Liver (tissue), 9 donors: ENCODE results near the gene GUCD1. TPM values are rescaled to one million over a fixed set of nuclear protein-coding genes. Genes with fewer than 3 reads are reported as not detected.
A peak's percentile ranks its signal among the peaks of the same experiment; 100 is the strongest.

Experiments
- DNase-seq: peaks from one replicate; pipeline ENCODE4 v3.0.0-alpha.2; 2017; ENCODE audit warnings: low spot score
- H3K27ac ChIP-seq, 2 donors: one replicate each; pipeline ENCODE4 v1.7.0; 2013; ENCODE audit warnings: inconsistent platforms in 2 of 2, low read length in 2 of 2, control low read depth in 1 of 2, low read depth in 1 of 2, mild to moderate bottlenecking in 1 of 2
- H3K27me3 ChIP-seq, 4 donors: one replicate each; pipeline versions ENCODE4 v1.6.1 to v1.7.0; 2013; ENCODE audit warnings: low read length in 3 of 4, inconsistent platforms in 1 of 4, mild to moderate bottlenecking in 1 of 4, moderate library complexity in 1 of 4; ENCODE audit not compliant: control insufficient read depth in 4 of 4, insufficient read depth in 4 of 4
- H3K36me3 ChIP-seq, 4 donors: one replicate each; pipeline versions ENCODE4 v1.6.1 to v1.7.0; 2013; ENCODE audit warnings: low read length in 3 of 4, mild to moderate bottlenecking in 3 of 4, low read depth in 1 of 4, moderate library complexity in 1 of 4; ENCODE audit not compliant: control insufficient read depth in 4 of 4, insufficient read depth in 3 of 4
- H3K4me1 ChIP-seq, 4 donors: one replicate each; pipeline versions ENCODE4 v1.6.1 to v1.7.0; 2013; ENCODE audit warnings: low read length in 3 of 4, mild to moderate bottlenecking in 3 of 4, moderate library complexity in 1 of 4; ENCODE audit not compliant: control insufficient read depth in 4 of 4, insufficient read depth in 4 of 4
- H3K4me3 ChIP-seq, 3 donors: one replicate each; pipeline versions ENCODE4 v1.6.1 to v1.7.0; 2013; ENCODE audit warnings: low read length in 3 of 3, control low read depth in 1 of 3, low read depth in 1 of 3, mild to moderate bottlenecking in 1 of 3
- H3K9ac ChIP-seq, 2 donors: one replicate each; pipeline ENCODE4 v1.7.0; 2013; ENCODE audit warnings: low read length in 2 of 2, mild to moderate bottlenecking in 2 of 2, moderate library complexity in 2 of 2, control low read depth in 1 of 2, low read depth in 1 of 2
- H3K9me3 ChIP-seq, 4 donors: one replicate each; pipeline versions ENCODE4 v1.6.1 to v1.7.0; 2013; ENCODE audit warnings: low read length in 3 of 4; ENCODE audit not compliant: control insufficient read depth in 4 of 4
- ATF3 ChIP-seq: IDR thresholded peaks from 2 replicates; pipeline ENCODE4 v1.6.1; 2016; ENCODE audit warnings: antibody characterized with exemption
- CTCF ChIP-seq: fragments of 150-350 bp; IDR thresholded peaks from 2 replicates; pipeline ENCODE4 v1.5.1; 2017; ENCODE audit warnings: improper control_type of control experiment, low read depth, low read length; ENCODE audit not compliant: missing input control
- EGR1 ChIP-seq, 2 donors: IDR thresholded peaks; 2 replicates each; pipeline ENCODE4 v1.6.1; 2016 to 2018; ENCODE audit warnings: antibody characterized with exemption in 2 of 2, low read depth in 2 of 2
- FOXA1 ChIP-seq: IDR thresholded peaks from 2 replicates; pipeline ENCODE4 v1.6.1; 2016; ENCODE audit warnings: antibody characterized with exemption
- FOXA2 ChIP-seq: IDR thresholded peaks from 2 replicates; pipeline ENCODE4 v1.6.1; 2016; ENCODE audit warnings: antibody characterized with exemption
- GABPA ChIP-seq, 2 donors: IDR thresholded peaks in 1 of 2; conservative IDR thresholded peaks in 1 of 2; 2 replicates each; pipeline ENCODE4 v1.6.1; 2016; ENCODE audit warnings: antibody characterized with exemption in 2 of 2, mild to moderate bottlenecking in 1 of 2, moderate library complexity in 1 of 2
- HNF4A ChIP-seq, 2 donors: conservative IDR thresholded peaks; 2 replicates each; pipeline ENCODE4 v1.6.1; 2016; ENCODE audit warnings: antibody characterized with exemption in 2 of 2, mild to moderate bottlenecking in 2 of 2
- HNF4G ChIP-seq: IDR thresholded peaks from 2 replicates; pipeline ENCODE4 v1.6.1; 2016; ENCODE audit warnings: antibody characterized with exemption
- JUND ChIP-seq, 2 donors: IDR thresholded peaks; 2 replicates each; pipeline ENCODE4 v1.6.1; 2016; ENCODE audit warnings: antibody characterized with exemption in 2 of 2
- MAX ChIP-seq: IDR thresholded peaks from 2 replicates; pipeline ENCODE4 v1.6.1; 2016; ENCODE audit warnings: antibody characterized with exemption
- NR2F2 ChIP-seq: IDR thresholded peaks from 2 replicates; pipeline ENCODE4 v1.6.1; 2016; ENCODE audit warnings: antibody characterized with exemption
- RAD21 ChIP-seq, 2 donors: IDR thresholded peaks; 2 replicates each; pipeline ENCODE4 v1.6.1; 2016; ENCODE audit warnings: antibody characterized with exemption in 2 of 2, mild to moderate bottlenecking in 2 of 2
- REST ChIP-seq: IDR thresholded peaks from 2 replicates; pipeline ENCODE4 v1.6.1; 2016; ENCODE audit warnings: antibody characterized with exemption, mild to moderate bottlenecking
- RXRA ChIP-seq, 2 donors: IDR thresholded peaks; 2 replicates each; pipeline ENCODE4 v1.6.1; 2017 to 2018; ENCODE audit warnings: antibody characterized with exemption in 2 of 2, mild to moderate bottlenecking in 1 of 2
- SP1 ChIP-seq: IDR thresholded peaks from 2 replicates; pipeline ENCODE4 v1.6.1; 2018; ENCODE audit warnings: antibody characterized with exemption, mild to moderate bottlenecking
- TAF1 ChIP-seq: conservative IDR thresholded peaks from 2 replicates; pipeline ENCODE4 v1.6.1; 2016; ENCODE audit warnings: antibody characterized with exemption, mild to moderate bottlenecking
- YY1 ChIP-seq: IDR thresholded peaks from 2 replicates; pipeline ENCODE4 v1.6.1; 2016; ENCODE audit warnings: antibody characterized with exemption, mild to moderate bottlenecking
- ZBTB33 ChIP-seq: IDR thresholded peaks from 2 replicates; pipeline ENCODE4 v1.6.1; 2016; ENCODE audit warnings: antibody characterized with exemption
- WGBS: extraction: QIAGEN DNeasy Blood & Tissue Kit; methylation state at CpG from one replicate; pipeline ENCODE4 v1.1.7; 2013; 5-methylcytosine and 5-hydroxymethylcytosine counted together
- polyA plus RNA-seq, 2 donors: library from polyadenylated mRNA; stranded (reverse) in 1 of 2; unstranded in 1 of 2; fragments of 200-250 nt in 1 of 2; fragments of >200 nt in 1 of 2; fragmentation: Nextera tagmentation in 1 of 2; extraction: Ambion mirVana in 1 of 2; gene quantifications; one replicate each; pipeline versions ENCODE4 v1.2.1 to v1.2.3, GENCODE V29; 2013 to 2015
- total RNA-seq, 2 donors: library from RNA; depleted of rRNA; stranded (reverse); fragments of >200 nt; gene quantifications; one replicate each; pipeline ENCODE4 v1.2.3, GENCODE V29; 2014
- donor health status: healthy.
- donor health status: healthy.
- donor health status: healthy.
- donor health status: healthy.
- donor health status: healthy.

The GUCD1 gene
- total and polyA plus RNA-seq, 4 donors, result 118 to 202 (median 179) TPM

GRCh38 chr22:24506802-24507438 is 48.0 kb downstream of the GUCD1 start:
- no peak for DNase-seq
- Histone ChIP-seq H3K27me3 (no peaks in the 10 kb centered on the region), H3K4me1 (peaks cover 17 to 81% (median 51%) of the 10 kb centered on the region in 4 donors), H3K36me3 (peaks cover 0 to 8% (median 0%) of the 10 kb centered on the region in 4 donors), H3K9ac (peak overlapping the region in 1 of 2 donors; percentile 32), H3K4me3 (no peak overlapping the region), H3K27ac (peak overlapping the region; percentile 88 to 95), H3K9me3 (no peaks in the 10 kb centered on the region)
- no peak for TF ChIP-seq HNF4A (conservative IDR thresholded peaks at IDR 0.05)
- TF ChIP-seq FOXA1, result peak; percentile 54
- TF ChIP-seq FOXA2, result peak; percentile 76
- 72% methylated on average over 6 of the region's 6 CpGs for WGBS

GRCh38 chr22:24504956-24505736 is 49.8 kb downstream of the GUCD1 start:
- peak; percentile 92 for TF ChIP-seq FOXA2
- no peak for TF ChIP-seq GABPA (IDR thresholded peaks at IDR 0.05 in 1 of 2, conservative IDR thresholded peaks at IDR 0.05 in 1 of 2)
- TF ChIP-seq YY1, result peak; percentile 63
- peak; percentile 44 for TF ChIP-seq ATF3
- no peak for TF ChIP-seq MAX
- peak; percentile 46 for TF ChIP-seq HNF4G
- TF ChIP-seq JUND (IDR thresholded peaks at IDR 0.05), result peak; percentile 54 to 69
- no peak for TF ChIP-seq CTCF
- peak; percentile 18 for TF ChIP-seq NR2F2
- TF ChIP-seq ZBTB33, result no peak
- TF ChIP-seq REST, result peak; percentile 59
- peak; percentile 81 for TF ChIP-seq FOXA1
- peak in 1 of 2 donors; percentile 50 for TF ChIP-seq EGR1 (IDR thresholded peaks at IDR 0.05; ENCODE audit: low read depth in 2 of 2)
- peak; percentile 83 to 90 for TF ChIP-seq HNF4A (conservative IDR thresholded peaks at IDR 0.05)
- TF ChIP-seq RAD21 (IDR thresholded peaks at IDR 0.05), result peak; percentile 35 to 43
- TF ChIP-seq RXRA (IDR thresholded peaks at IDR 0.05), result peak; percentile 82 to 86
- peak; percentile 76 for TF ChIP-seq SP1
- TF ChIP-seq TAF1, result no peak
- H3K9me3 ChIP-seq, result no peaks in the 10 kb centered on the region
- peaks cover 15 to 86% (median 58%) of the 10 kb centered on the region in 4 donors for H3K4me1 ChIP-seq
- H3K36me3 ChIP-seq, result peaks cover 0 to 9% (median 0%) of the 10 kb centered on the region in 4 donors
- no peak overlapping the region for H3K4me3 ChIP-seq
- H3K9ac ChIP-seq, result peak overlapping the region; percentile 28 to 68
- DNase-seq, result no peak
- WGBS, result 59% methylated on average over 3 of the region's 3 CpGs
- peak overlapping the region; percentile 88 to 95 for H3K27ac ChIP-seq
- no peaks in the 10 kb centered on the region for H3K27me3 ChIP-seq
